ENCODE measurements around the gene APOL6.

DNA sequence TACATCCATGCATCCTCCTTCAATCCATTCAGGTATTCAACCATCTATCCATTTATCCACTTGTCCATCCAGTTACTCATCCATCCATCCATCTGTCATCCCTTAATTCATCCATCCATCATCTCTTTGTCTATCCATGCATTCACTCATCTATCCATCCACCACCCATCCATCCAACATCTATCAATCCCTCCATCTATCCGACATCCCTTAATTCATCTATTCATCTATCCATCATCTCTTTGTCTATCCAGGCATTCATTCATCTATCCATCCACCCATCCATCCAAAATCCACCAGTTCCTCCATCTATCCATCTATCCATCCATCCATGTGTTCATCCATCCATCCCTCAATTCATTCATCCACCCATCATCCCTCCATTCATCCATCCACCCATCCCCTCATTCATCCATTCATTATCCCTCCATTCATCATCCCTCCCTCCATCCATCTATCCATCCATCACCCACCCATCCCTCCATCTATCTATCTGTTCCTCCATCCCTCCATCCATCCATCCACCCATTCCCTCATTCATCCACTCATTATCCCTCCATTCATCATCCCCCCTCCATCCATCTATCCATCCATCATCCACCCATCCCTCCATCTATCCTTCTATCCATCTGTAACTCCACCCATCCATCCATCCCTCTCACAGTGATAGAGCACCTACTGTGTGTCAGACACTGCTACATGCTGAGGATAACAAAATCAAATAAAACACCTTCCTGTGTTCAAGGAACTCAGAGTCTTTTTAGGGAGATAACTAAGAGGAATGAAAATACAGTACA, 29.6 kb upstream of the APOL6 start:
- no peak for TF ChIP-seq CTCF (IDR thresholded peaks at IDR 0.05; ENCODE audit: low read length)
- no peak for TF ChIP-seq EZH2 (IDR thresholded peaks at IDR 0.05; ENCODE audit: borderline replicate concordance, low read length)

All from OCI-LY1 (cell line).